BJ (cell line): ENCODE results near the gene AGER. TPM values are rescaled to one million over a fixed set of nuclear protein-coding genes. Genes with fewer than 3 reads are reported as not detected.

Experiments
- CTCF ChIA-PET: fragments of 350-600 bp; formaldehyde crosslinking; extraction: SDS; loops from one replicate; lab custom pipeline; 2021; ENCODE audit warnings: antibody characterized with exemption, inconsistent platforms; lab: Yijun Ruan, JAX
- POLR2A ChIA-PET: fragments of 300-600 bp; sonication (Branson Sonifier 250); formaldehyde crosslinking; extraction: SDS; loops from one replicate; lab custom pipeline; 2021; ENCODE audit warnings: antibody characterized with exemption; lab: Charles Lee
- DNase-seq: peaks from one replicate; pipeline ENCODE4 v3.0.0-alpha.2; 2011; ENCODE audit warnings: low read depth
- H3K27me3 ChIP-seq: 2 replicates; pipeline ENCODE4 v1.6.0; 2011; ENCODE audit warnings: low read length; ENCODE audit not compliant: control insufficient read depth, insufficient read depth
- H3K36me3 ChIP-seq: 2 replicates; pipeline ENCODE4 v1.5.1; 2011; ENCODE audit warnings: low read length; ENCODE audit not compliant: control insufficient read depth, insufficient read depth
- H3K4me3 ChIP-seq: 2 replicates; pipeline ENCODE4 v1.5.1; 2011; ENCODE audit warnings: low read depth, mild to moderate bottlenecking, control low read depth, low read length
- CTCF ChIP-seq: IDR thresholded peaks from 2 replicates; pipeline ENCODE4 v1.5.1; 2011; ENCODE audit warnings: low read depth, mild to moderate bottlenecking, control low read depth, inconsistent platforms, low read length, moderate library complexity; ENCODE audit not compliant: insufficient read depth
- polyA plus RNA-seq: library from polyadenylated mRNA; depleted of rRNA; stranded (reverse); fragments of >200 nt; gene quantifications from 2 replicates; pipeline ENCODE4 v1.2.3, GENCODE V29; 2011

The AGER gene
- polyA plus RNA-seq, 1 experiment, result 2.6 TPM

- POLR2A ChIA-PET, result no interaction called here
- no peak for TF ChIP-seq CTCF
- Histone ChIP-seq H3K36me3 (no peaks in the 10 kb centered on the region), H3K4me3 (no peak overlapping the region), H3K27me3 (peaks cover 8% of the 10 kb centered on the region; the same call in 1 of the 2 replicates)
- CTCF ChIA-PET, result interaction anchor here (0.6 kb wide), 1 partner anchor 139 kb away, joined by 3 read pairs; no protein-coding TSS in a partner anchor
- DNase-seq, result no peak
These were observed 38.5 kb upstream of the AGER start for GRCh38 chr6:32222333-32223230.

GRCh38 chr6:32220021-32220420 lies 36.0 kb upstream of the AGER start:
- H3K36me3 ChIP-seq, result no peaks in the 10 kb centered on the region
- DNase-seq, result no peak
- POLR2A ChIA-PET, result no interaction called here
- peaks cover 12% of the 10 kb centered on the region for H3K27me3 ChIP-seq
- CTCF ChIA-PET, result no interaction called here
- H3K4me3 ChIP-seq, result no peak overlapping the region
- TF ChIP-seq CTCF, result no peak

GRCh38 chr6:32218167-32218566 lies 34.1 kb upstream of the AGER start:
- DNase-seq, result no peak
- ChIA-PET CTCF (interaction anchor here (1.0 kb wide), 1 partner anchor 129 kb away, joined by 3 read pairs; no protein-coding TSS in a partner anchor), POLR2A (no interaction called here)
- no peaks in the 10 kb centered on the region for H3K36me3 ChIP-seq
- no peak for TF ChIP-seq CTCF
- H3K4me3 ChIP-seq, result no peak overlapping the region
- H3K27me3 ChIP-seq, result peaks cover 14% of the 10 kb centered on the region

GRCh38 chr6:32216998-32217397 lies 32.9 kb upstream of the AGER start:
- CTCF ChIA-PET, result no interaction called here
- Histone ChIP-seq H3K36me3 (no peaks in the 10 kb centered on the region), H3K4me3 (no peak overlapping the region), H3K27me3 (peaks cover 16% of the 10 kb centered on the region)
- DNase-seq, result no peak
- POLR2A ChIA-PET, result no interaction called here
- no peak for TF ChIP-seq CTCF

- TF ChIP-seq CTCF, result no peak
- no peaks in the 10 kb centered on the region for H3K36me3 ChIP-seq
- no peak overlapping the region for H3K4me3 ChIP-seq
- no peak for DNase-seq
- ChIA-PET POLR2A (no interaction called here), CTCF (no interaction called here)
- peaks cover 16% of the 10 kb centered on the region for H3K27me3 ChIP-seq
These were observed 32.2 kb upstream of the AGER start for GRCh38 chr6:32216285-32216684.
